HCEC 1CT (cell line): Measurements from ENCODE around the gene CPED1.
"Not testable (repeated sequence)": the region's sequence is repeated elsewhere in the genome, so short reads cannot be mapped to it uniquely, and the experiment has no call there.

Source experiments
- DNase-seq: peaks from one replicate; pipeline ENCODE4 v3.0.0-alpha.2; 2017

Gene CPED1

GRCh38 chr7:121300685-121301420, 312.3 kb downstream of the CPED1 start:
- DNase-seq: no peak

- DNase-seq: peak; percentile 27
These were observed 313.1 kb downstream of the CPED1 start for GRCh38 chr7:121301446-121302213.

- DNase-seq: peak; percentile 96
These were observed 313.8 kb downstream of the CPED1 start for GRCh38 chr7:121302214-121302745.

GRCh38 chr7:121303422-121304101, 315.1 kb downstream of the CPED1 start:
- peak; percentile 49 for DNase-seq

- no peak for DNase-seq
These were observed 315.7 kb downstream of the CPED1 start for GRCh38 chr7:121304102-121304658.

GRCh38 chr7:121305109-121305508, 316.6 kb downstream of the CPED1 start:
- DNase-seq: peak; percentile 45

GRCh38 chr7:121306565-121306964, 318.1 kb downstream of the CPED1 start:
- DNase-seq: no peak

GRCh38 chr7:121307021-121307574, 318.6 kb downstream of the CPED1 start:
- no peak for DNase-seq

GRCh38 chr7:121313220-121313792, 324.8 kb downstream of the CPED1 start:
- no peak for DNase-seq

- DNase-seq: peak; percentile 42
These were observed 325.5 kb downstream of the CPED1 start for GRCh38 chr7:121313793-121314676.

GRCh38 chr7:121315170-121315569, 326.7 kb downstream of the CPED1 start:
- not testable (repeated sequence) for DNase-seq

GRCh38 chr7:121322460-121322859, 333.9 kb downstream of the CPED1 start:
- no peak for DNase-seq

- no peak for DNase-seq
These were observed 335.2 kb downstream of the CPED1 start for GRCh38 chr7:121323515-121324302.

- DNase-seq: no peak
These were observed 339.2 kb downstream of the CPED1 start for GRCh38 chr7:121327671-121328070.

- no peak for DNase-seq
These were observed 340.1 kb downstream of the CPED1 start, which contains the start of gene WNT16 for GRCh38 chr7:121328508-121329190. Gene WNT16 (plus strand): TSS chr7:121329000. CDS start chr7:121329293, 293 bp downstream.

- no peak for DNase-seq
These were observed 340.9 kb downstream of the CPED1 start for GRCh38 chr7:121329191-121330052.

GRCh38 chr7:121330053-121330833, 341.7 kb downstream of the CPED1 start:
- no peak for DNase-seq

GRCh38 chr7:121331048-121331447, 342.5 kb downstream of the CPED1 start:
- DNase-seq: no peak
